DOHH2 (cell line): Measurements from ENCODE around the gene PCP4L1.

Experiments used
- H3F3A ChIP-seq: fragments of 200-600 bp; sonication (generic), shearing (Covaris generic); 2 replicates; pipeline ENCODE4 v1.6.0; 2016; ENCODE audit warnings: antibody characterized with exemption, mild to moderate bottlenecking; ENCODE audit not compliant: control insufficient read depth, insufficient read depth
- H3K27ac ChIP-seq: fragments of 200-600 bp; sonication (generic); 2 replicates; pipeline ENCODE4 v1.5.1; 2014; ENCODE audit warnings: low read depth, mild to moderate bottlenecking, low read length, moderate library complexity
- H3K27me3 ChIP-seq: fragments of 200-600 bp; sonication (generic); 2 replicates; pipeline ENCODE4 v1.6.1; 2014; ENCODE audit warnings: mild to moderate bottlenecking, low read length, mixed read lengths; ENCODE audit not compliant: control insufficient read depth
- H3K36me3 ChIP-seq: fragments of 200-600 bp; sonication (generic); 2 replicates; pipeline ENCODE4 v1.6.1; 2014; ENCODE audit warnings: mild to moderate bottlenecking, low read length, moderate library complexity, mixed read lengths; ENCODE audit not compliant: control insufficient read depth
- H3K4me1 ChIP-seq: fragments of 200-600 bp; sonication (generic); 2 replicates; pipeline ENCODE4 v1.6.1; 2014; ENCODE audit warnings: mild to moderate bottlenecking, low read length, mixed read lengths; ENCODE audit not compliant: control insufficient read depth
- H3K4me2 ChIP-seq: fragments of 200-600 bp; sonication (generic); 2 replicates; pipeline ENCODE4 v1.6.0; 2014; ENCODE audit warnings: mild to moderate bottlenecking, low read length, moderate library complexity
- H3K4me3 ChIP-seq: fragments of 200-600 bp; sonication (generic); 2 replicates; pipeline ENCODE4 v1.5.1; 2014; ENCODE audit warnings: mild to moderate bottlenecking, low read length, mixed read lengths
- H3K79me2 ChIP-seq: fragments of 200-600 bp; sonication (generic); 2 replicates; pipeline ENCODE4 v1.6.1; 2014; ENCODE audit warnings: mild to moderate bottlenecking, low read length, mixed read lengths; ENCODE audit not compliant: control insufficient read depth
- H3K9me2 ChIP-seq: fragments of 200-600 bp; sonication (generic); replicated peaks from 2 replicates; pipeline ENCODE4 v1.6.1; 2014; ENCODE audit warnings: mild to moderate bottlenecking, low read length, mixed read lengths; ENCODE audit not compliant: control insufficient read depth
- H3K9me3 ChIP-seq: fragments of 200-600 bp; sonication (generic); 2 replicates; pipeline ENCODE4 v1.6.1; 2014; ENCODE audit warnings: antibody characterized with exemption, low read length, mixed read lengths; ENCODE audit not compliant: control insufficient read depth, insufficient read depth
- H4K20me1 ChIP-seq: fragments of 200-600 bp; sonication (generic); 2 replicates; pipeline ENCODE4 v1.6.0; 2014; ENCODE audit warnings: low read depth, mild to moderate bottlenecking, antibody characterized with exemption, low read length, moderate library complexity; ENCODE audit not compliant: control insufficient read depth, insufficient read depth
- CTCF ChIP-seq: fragments of 200-600 bp; sonication (generic); IDR thresholded peaks from one replicate; pipeline ENCODE4 v1.5.1; 2014; ENCODE audit warnings: antibody characterized with exemption, mild to moderate bottlenecking, low read depth, low read length; ENCODE audit not compliant: poor library complexity, severe bottlenecking
- EZH2phosphoT487 ChIP-seq: fragments of 200-600 bp; sonication (generic); IDR thresholded peaks from 2 replicates; pipeline ENCODE4 v1.6.1; 2017; ENCODE audit warnings: borderline replicate concordance, mild to moderate bottlenecking, antibody characterized with exemption, low read length, moderate library complexity, mixed read lengths

PCP4L1 gene

GRCh38 chr1:161238039-161238473, 20.5 kb upstream of the PCP4L1 start, which contains the start of gene NR1I3:
TSS of gene NR1I3 (minus strand) at chr1:161238203. CDS start at chr1:161236565, 1,638 bp downstream.
- H3K4me1 ChIP-seq, result peaks cover 7% of the 10 kb centered on the region; the same call in 1 of the 2 replicates
- no peaks in the 10 kb centered on the region for H3F3A ChIP-seq
- H3K4me2 ChIP-seq, result no peak within 1 kb of the TSS
- H3K9me2 ChIP-seq, result no peaks in the 10 kb centered on the region
- no peaks in the 10 kb centered on the region for H4K20me1 ChIP-seq
- TF ChIP-seq EZH2phosphoT487 (no peak), CTCF (no peak)
- no peak within 1 kb of the TSS for H3K4me3 ChIP-seq
- H3K27ac ChIP-seq, result no peak within 1 kb of the TSS
- H3K36me3 ChIP-seq, result no peaks in the 10 kb centered on the region
- no peaks in the 10 kb centered on the region for H3K79me2 ChIP-seq
- H3K27me3 ChIP-seq, result 0 out of 2 replicates have a peak, but pooled peaks cover 3% of the 10 kb centered on the region
- no peaks in the 10 kb centered on the region for H3K9me3 ChIP-seq

- TF ChIP-seq CTCF, result no peak
- TF ChIP-seq EZH2phosphoT487, result no peak
- no peaks in the 10 kb centered on the region for H3K27me3 ChIP-seq
- no peaks in the 10 kb centered on the region for H3K9me2 ChIP-seq
Measured at GRCh38 chr1:161241682-161242081, 16.9 kb upstream of the PCP4L1 start.

GRCh38 chr1:161242313-161242712, 16.2 kb upstream of the PCP4L1 start:
- Histone ChIP-seq H3K9me2 (no peaks in the 10 kb centered on the region), H3K27ac (no peak overlapping the region), H3K4me2 (no peak overlapping the region), H3K36me3 (no peaks in the 10 kb centered on the region), H3F3A (no peaks in the 10 kb centered on the region), H3K27me3 (no peaks in the 10 kb centered on the region), H3K4me1 (peaks cover 7% of the 10 kb centered on the region; the same call in 1 of the 2 replicates), H3K79me2 (no peaks in the 10 kb centered on the region), H3K9me3 (no peaks in the 10 kb centered on the region), H4K20me1 (no peaks in the 10 kb centered on the region), H3K4me3 (no peak overlapping the region)
- no peak for TF ChIP-seq CTCF

More at GRCh38 chr1:161241682-161242081, 16.9 kb upstream of the PCP4L1 start:
- H3K79me2 ChIP-seq, result no peaks in the 10 kb centered on the region
- H4K20me1 ChIP-seq, result no peaks in the 10 kb centered on the region
- H3K4me1 ChIP-seq, result peaks cover 7% of the 10 kb centered on the region; the same call in 1 of the 2 replicates
- no peak overlapping the region for H3K4me2 ChIP-seq
- H3K27ac ChIP-seq, result no peak overlapping the region
- no peak overlapping the region for H3K4me3 ChIP-seq
- H3K36me3 ChIP-seq, result no peaks in the 10 kb centered on the region
- H3F3A ChIP-seq, result no peaks in the 10 kb centered on the region
- H3K9me3 ChIP-seq, result no peaks in the 10 kb centered on the region
